ENCODE results near the gene KIF1A. TPM values are rescaled to one million over a fixed set of nuclear protein-coding genes. Genes with fewer than 3 reads are reported as not detected.

Gene KIF1A
- polyA plus RNA-seq, 1 donor (not counting 4 experiments of a cell fraction or from before 2014, with no cell fraction given) = not detected

GRCh38 chr2:240747256-240747655, 72.8 kb downstream of the KIF1A start:
- Histone ChIP-seq H3K9me1 (ENCODE audit: control insufficient read depth, extremely low read depth, insufficient read depth, low read length) (no peaks in the 10 kb centered on the region), H3K4me3 (ENCODE audit: control insufficient read depth in 2 of 3, extremely low read depth in 1 of 3, insufficient read depth in 2 of 3, low read depth in 1 of 3, low read length in 3 of 3) (no peak overlapping the region), H3K27me3 (ENCODE audit: control insufficient read depth, extremely low read depth, insufficient read depth, low read length) (no peaks in the 10 kb centered on the region), H3K9ac (ENCODE audit: control insufficient read depth, extremely low read depth, insufficient read depth, low read length) (no peak overlapping the region), H3K4me1 (ENCODE audit: control insufficient read depth, extremely low read depth, insufficient read depth, low read length) (no peaks in the 10 kb centered on the region), H3K27ac (ENCODE audit: control insufficient read depth, insufficient read depth, low read length) (no peak overlapping the region), H3K79me2 (ENCODE audit: control insufficient read depth, insufficient read depth, low read length) (no peaks in the 10 kb centered on the region), H3K4me2 (ENCODE audit: control insufficient read depth, extremely low read depth, insufficient read depth, low read depth, low read length) (no peak overlapping the region), H3K36me3 (ENCODE audit: control insufficient read depth in 2 of 2, extremely low read depth in 1 of 2, insufficient read depth in 2 of 2, low read length in 2 of 2) (no peaks in the 10 kb centered on the region), H2AFZ (ENCODE audit: control insufficient read depth, low read length) (no peak overlapping the region), H4K20me1 (ENCODE audit: control insufficient read depth, extremely low read depth, insufficient read depth, low read length) (no peaks in the 10 kb centered on the region), H3K9me3 (ENCODE audit: control insufficient read depth, low read depth, low read length) (no peaks in the 10 kb centered on the region)
- dilution Hi-C loops (cut with MboI; ENCODE audit: extremely low pct_ligation_motif_present, low sequenced_read_pairs) = no loop called here
- TF ChIP-seq CTCF (optimal IDR thresholded peaks at IDR 0.05 in 1 of 3, IDR thresholded peaks at IDR 0.05 in 1 of 3, conservative IDR thresholded peaks at IDR 0.05 in 1 of 3; ENCODE audit: extremely low read depth in 1 of 3, insufficient read depth in 2 of 3, low read length in 3 of 3) (no peak), EZH2 (IDR thresholded peaks at IDR 0.05; ENCODE audit: low read length) (no peak)
- FAIRE-seq = no peak
- no peak for DNase-seq (ENCODE audit: low read depth, low spot score)

GRCh38 chr2:240746671-240747070, 73.3 kb downstream of the KIF1A start:
- Histone ChIP-seq H4K20me1 (ENCODE audit: control insufficient read depth, extremely low read depth, insufficient read depth, low read length) (no peaks in the 10 kb centered on the region), H2AFZ (ENCODE audit: control insufficient read depth, low read length) (no peak overlapping the region), H3K9me3 (ENCODE audit: control insufficient read depth, low read depth, low read length) (no peaks in the 10 kb centered on the region), H3K9me1 (ENCODE audit: control insufficient read depth, extremely low read depth, insufficient read depth, low read length) (no peaks in the 10 kb centered on the region), H3K4me2 (ENCODE audit: control insufficient read depth, extremely low read depth, insufficient read depth, low read depth, low read length) (no peak overlapping the region), H3K27ac (ENCODE audit: control insufficient read depth, insufficient read depth, low read length) (no peak overlapping the region), H3K36me3 (ENCODE audit: control insufficient read depth in 2 of 2, extremely low read depth in 1 of 2, insufficient read depth in 2 of 2, low read length in 2 of 2) (no peaks in the 10 kb centered on the region), H3K4me1 (ENCODE audit: control insufficient read depth, extremely low read depth, insufficient read depth, low read length) (no peaks in the 10 kb centered on the region), H3K4me3 (ENCODE audit: control insufficient read depth in 2 of 3, extremely low read depth in 1 of 3, insufficient read depth in 2 of 3, low read depth in 1 of 3, low read length in 3 of 3) (no peak overlapping the region), H3K27me3 (ENCODE audit: control insufficient read depth, extremely low read depth, insufficient read depth, low read length) (peaks cover 3% of the 10 kb centered on the region), H3K9ac (ENCODE audit: control insufficient read depth, extremely low read depth, insufficient read depth, low read length) (no peak overlapping the region), H3K79me2 (ENCODE audit: control insufficient read depth, insufficient read depth, low read length) (no peaks in the 10 kb centered on the region)
- dilution Hi-C loops (cut with MboI; ENCODE audit: extremely low pct_ligation_motif_present, low sequenced_read_pairs) = no loop called here
- FAIRE-seq = no peak
- DNase-seq (ENCODE audit: low read depth, low spot score) = no peak
- TF ChIP-seq EZH2 (IDR thresholded peaks at IDR 0.05; ENCODE audit: low read length) (no peak), CTCF (optimal IDR thresholded peaks at IDR 0.05 in 1 of 3, IDR thresholded peaks at IDR 0.05 in 1 of 3, conservative IDR thresholded peaks at IDR 0.05 in 1 of 3; ENCODE audit: extremely low read depth in 1 of 3, insufficient read depth in 2 of 3, low read length in 3 of 3) (no peak)
